Upper lobe of left lung (tissue), 4 donors: ENCODE results near the gene FAM219B.

Experiments
- CTCF ChIP-seq, 6 experiments: fragments of 450-650 bp in 4 of 6; fragments of 200-600 bp in 2 of 6; sonication (generic) in 2 of 6; IDR thresholded peaks; one replicate each; pipeline ENCODE4 v1.5.1; 2016 to 2019; ENCODE audit warnings: antibody characterized with exemption in 6 of 6
- POLR2AphosphoS5 ChIP-seq, 2 donors: sonication (generic); formaldehyde crosslinking; IDR thresholded peaks; one replicate each; pipeline ENCODE4 v1.5.1; 2017; ENCODE audit warnings: antibody characterized with exemption in 2 of 2

GRCh38 chr15:74902295-74903075 is 4.2 kb downstream of the FAM219B start:
- TF ChIP-seq POLR2AphosphoS5 (IDR thresholded peaks at IDR 0.05) (no peak), CTCF (IDR thresholded peaks at IDR 0.05) (no peak)
